HEK293 (cell line): ENCODE results near the gene ARHGAP45.

Source experiments
- CTCF ChIA-PET: fragments of 350-600 bp; formaldehyde crosslinking; extraction: SDS; loops from one replicate; lab custom pipeline; 2021; ENCODE audit warnings: antibody characterized with exemption; lab: Yijun Ruan, JAX
- POLR2A ChIA-PET: fragments of 300-600 bp; formaldehyde crosslinking; extraction: SDS; loops from one replicate; lab custom pipeline; 2020; ENCODE audit warnings: antibody characterized with exemption, inconsistent platforms; lab: Yijun Ruan, JAX
- H3K27ac ChIP-seq: fragments of 200-500 bp; sonication (Bioruptor generic); 2 replicates; pipeline ENCODE4 v1.5.1; 2014; ENCODE audit warnings: low read depth, low read length, control low read depth, inconsistent platforms; ENCODE audit errors: extremely low read depth
- H3K36me3 ChIP-seq, 2 experiments: fragments of 200-500 bp in 1 of 2; sonication (Bioruptor generic) in 1 of 2; 1 replicate in 1 of 2; 2 replicates in 1 of 2; pipeline ENCODE4 v1.5.1; 2014 to 2017; ENCODE audit warnings: inconsistent platforms in 2 of 2, low read length in 2 of 2; ENCODE audit not compliant: control insufficient read depth in 2 of 2, insufficient read depth in 1 of 2
- H3K4me1 ChIP-seq: fragments of 200-500 bp; sonication (Bioruptor generic); 2 replicates; pipeline ENCODE4 v1.5.1; 2014; ENCODE audit warnings: mild to moderate bottlenecking, low read length, inconsistent platforms; ENCODE audit not compliant: control insufficient read depth, insufficient read depth
- H3K4me3 ChIP-seq: 2 replicates; pipeline ENCODE4 v1.5.1; 2011; ENCODE audit warnings: low read depth, mild to moderate bottlenecking, control low read depth, low read length, moderate library complexity
- H3K9me3 ChIP-seq: fragments of 200-500 bp; sonication (Bioruptor generic); 2 replicates; pipeline ENCODE4 v1.5.1; 2014; ENCODE audit warnings: low read depth, low read length, inconsistent platforms; ENCODE audit not compliant: control insufficient read depth, insufficient read depth
- GLIS1 ChIP-seq: fragments of 450-650 bp; formaldehyde crosslinking; IDR thresholded peaks from 2 replicates; pipeline ENCODE4 v1.5.1; 2016; ENCODE audit warnings: missing biosample characterization, missing genetic modification characterization
- HIC1 ChIP-seq: fragments of 450-650 bp; formaldehyde crosslinking; IDR thresholded peaks from 2 replicates; pipeline ENCODE4 v1.5.1; 2016; ENCODE audit warnings: missing biosample characterization, missing genetic modification characterization
- HOXC10 ChIP-seq: sonication (generic); formaldehyde crosslinking; IDR thresholded peaks from 2 replicates; pipeline ENCODE4 v1.8.1; 2023; ENCODE audit warnings: mild to moderate bottlenecking, missing genetic modification reagents
- KLF1 ChIP-seq: fragments of 450-650 bp; formaldehyde crosslinking; IDR thresholded peaks from 2 replicates; pipeline ENCODE4 v1.5.1; 2016; ENCODE audit warnings: missing biosample characterization, missing genetic modification characterization
- KLF8 ChIP-seq: fragments of 450-650 bp; formaldehyde crosslinking; IDR thresholded peaks from 2 replicates; pipeline ENCODE4 v1.5.1; 2016; ENCODE audit warnings: missing biosample characterization, missing genetic modification characterization
- REPIN1 ChIP-seq: fragments of 450-650 bp; formaldehyde crosslinking; IDR thresholded peaks from 2 replicates; pipeline ENCODE4 v1.5.1; 2017; ENCODE audit warnings: missing biosample characterization, missing genetic modification characterization, low read depth
- SP2 ChIP-seq: fragments of 450-650 bp; formaldehyde crosslinking; IDR thresholded peaks from 2 replicates; pipeline ENCODE4 v1.5.1; 2016; ENCODE audit warnings: missing biosample characterization, missing genetic modification characterization
- TCF7L2 ChIP-seq: IDR thresholded peaks from 2 replicates; pipeline ENCODE4 v1.6.1; 2011; ENCODE audit warnings: low read depth, mild to moderate bottlenecking, inconsistent platforms, low read length, moderate library complexity, borderline replicate concordance
- ZBTB11 ChIP-seq: fragments of 450-650 bp; formaldehyde crosslinking; conservative IDR thresholded peaks from 2 replicates; pipeline ENCODE4 v1.5.1; 2016; ENCODE audit warnings: low read depth, missing biosample characterization, missing genetic modification characterization
- ZBTB17 ChIP-seq: fragments of 450-650 bp; formaldehyde crosslinking; IDR thresholded peaks from 2 replicates; pipeline ENCODE4 v1.5.1; 2016; ENCODE audit warnings: missing biosample characterization, missing genetic modification characterization
- ZFHX2 ChIP-seq: fragments of 450-650 bp; formaldehyde crosslinking; conservative IDR thresholded peaks from 2 replicates; pipeline ENCODE4 v1.5.1; 2016; ENCODE audit warnings: missing biosample characterization, missing genetic modification characterization
- ZFP37 ChIP-seq: fragments of 450-650 bp; formaldehyde crosslinking; IDR thresholded peaks from 2 replicates; pipeline ENCODE4 v1.5.1; 2016; ENCODE audit warnings: missing biosample characterization, missing genetic modification characterization
- ZIC2 ChIP-seq: fragments of 450-650 bp; formaldehyde crosslinking; IDR thresholded peaks from 2 replicates; pipeline ENCODE4 v1.5.1; 2016; ENCODE audit warnings: missing biosample characterization, missing genetic modification characterization
- ZNF157 ChIP-seq: fragments of 450-650 bp; formaldehyde crosslinking; IDR thresholded peaks from 2 replicates; pipeline ENCODE4 v1.5.1; 2016; ENCODE audit warnings: missing biosample characterization, missing genetic modification characterization
- ZNF18 ChIP-seq: fragments of 450-650 bp; formaldehyde crosslinking; IDR thresholded peaks from 2 replicates; pipeline ENCODE4 v1.5.1; 2016; ENCODE audit warnings: missing biosample characterization, missing genetic modification characterization
- ZNF398 ChIP-seq: fragments of 450-650 bp; formaldehyde crosslinking; IDR thresholded peaks from 2 replicates; pipeline ENCODE4 v1.5.1; 2017; ENCODE audit warnings: missing biosample characterization, missing genetic modification characterization
- ZNF416 ChIP-seq: fragments of 450-650 bp; formaldehyde crosslinking; IDR thresholded peaks from 2 replicates; pipeline ENCODE4 v1.5.1; 2016; ENCODE audit warnings: missing biosample characterization, missing genetic modification characterization
- ZNF48 ChIP-seq: fragments of 450-650 bp; formaldehyde crosslinking; IDR thresholded peaks from 2 replicates; pipeline ENCODE4 v1.5.1; 2016; ENCODE audit warnings: missing biosample characterization, missing genetic modification characterization
- ZNF530 ChIP-seq: fragments of 450-650 bp; formaldehyde crosslinking; IDR thresholded peaks from 2 replicates; pipeline ENCODE4 v1.5.1; 2016; ENCODE audit warnings: low read depth, missing biosample characterization, missing genetic modification characterization
- ZNF555 ChIP-seq: fragments of 450-650 bp; formaldehyde crosslinking; conservative IDR thresholded peaks from 2 replicates; pipeline ENCODE4 v1.5.1; 2017; ENCODE audit warnings: missing biosample characterization, mild to moderate bottlenecking, missing genetic modification characterization, inconsistent platforms
- ZNF785 ChIP-seq: fragments of 450-650 bp; formaldehyde crosslinking; IDR thresholded peaks from 2 replicates; pipeline ENCODE4 v1.5.1; 2016; ENCODE audit warnings: missing biosample characterization, missing genetic modification characterization
- ZSCAN5A ChIP-seq: fragments of 450-650 bp; formaldehyde crosslinking; IDR thresholded peaks from 2 replicates; pipeline ENCODE4 v1.5.1; 2016; ENCODE audit warnings: missing biosample characterization, missing genetic modification characterization

Gene ARHGAP45

GRCh38 chr19:1062387-1063029 is 4.5 kb upstream of the ARHGAP45 start:
- peak; percentile 57 for TF ChIP-seq KLF1
- 0 out of 2 replicates have a peak, but pooled peaks have one; percentile 18 for TF ChIP-seq KLF8 (tag by site-specific recombination)
- no peak; the same call in 1 of the 2 replicates for TF ChIP-seq SP2 (tag by site-specific recombination)
- TF ChIP-seq GLIS1 (tag by site-specific recombination): peak; percentile 36; the same call in 1 of the 2 replicates
- TF ChIP-seq HIC1: peak; percentile 19; the same call in 1 of the 2 replicates
- peaks cover 2% of the 10 kb centered on the region; the same call in 1 of the 2 replicates for H3K4me1 ChIP-seq
- H3K4me3 ChIP-seq: no peak overlapping the region
- peaks cover 0 to 14% of the 10 kb centered on the region in 2 experiments; a peak in 2 of 3 replicates for H3K36me3 ChIP-seq
- ChIA-PET POLR2A (interaction anchor here (0.6 kb wide), 1 partner anchor 19 kb away, joined by 3 read pairs; no protein-coding TSS in a partner anchor), CTCF (no interaction called here)
- H3K9me3 ChIP-seq: no peaks in the 10 kb centered on the region
- no peak overlapping the region for H3K27ac ChIP-seq

GRCh38 chr19:1063030-1063908 is 3.7 kb upstream of the ARHGAP45 start:
- H3K27ac ChIP-seq: no peak overlapping the region
- POLR2A ChIA-PET: no interaction called here
- CTCF ChIA-PET: interaction anchor here (0.5 to 2.1 kb wide), 2 partner anchors 37 kb away, joined by 3 to 11 read pairs; partner anchors contain the start of gene CNN2
- TF ChIP-seq HOXC10: no peak
- no peak for TF ChIP-seq ZNF785 (tag by site-specific recombination)
- no peak for TF ChIP-seq REPIN1 (tag by site-specific recombination)
- no peak for TF ChIP-seq TCF7L2
- no peak for TF ChIP-seq ZBTB11 (tag by site-specific recombination)
- TF ChIP-seq KLF1: peak; percentile 51; the same call in 1 of the 2 replicates
- no peak for TF ChIP-seq ZNF157
- TF ChIP-seq ZNF398 (tag by site-specific recombination): no peak
- no peak for TF ChIP-seq ZNF416 (tag by site-specific recombination)
- no peak for TF ChIP-seq ZIC2
- no peak for TF ChIP-seq ZNF48 (tag by site-specific recombination)
- no peak for TF ChIP-seq ZNF555 (tag by site-specific recombination)
- TF ChIP-seq ZSCAN5A: no peak
- no peak for TF ChIP-seq ZBTB17
- no peak for TF ChIP-seq ZNF18 (tag by site-specific recombination)
- TF ChIP-seq ZFHX2 (tag by site-specific recombination): no peak
- TF ChIP-seq ZNF530 (tag by site-specific recombination): no peak
- no peak for TF ChIP-seq ZFP37 (tag by site-specific recombination)

More at GRCh38 chr19:1063030-1063908, 3.7 kb upstream of the ARHGAP45 start:
- no peak overlapping the region for H3K4me3 ChIP-seq
- H3K9me3 ChIP-seq: no peaks in the 10 kb centered on the region
- H3K36me3 ChIP-seq: peaks cover 0 to 8% of the 10 kb centered on the region in 2 experiments; a peak in 2 of 3 replicates
- H3K4me1 ChIP-seq: peaks cover 2% of the 10 kb centered on the region; the same call in 1 of the 2 replicates
